LNCaP clone FGC (cell line): ENCODE results near the gene CFHR5.
A peak's percentile ranks its signal among the peaks of the same experiment; 100 is the strongest.

Experiments
- DNase-seq: peaks from one replicate; pipeline ENCODE4 v3.0.0-alpha.2; 2011; ENCODE audit warnings: low read depth
- H3K4me3 ChIP-seq: 2 replicates; pipeline ENCODE4 v1.5.1; 2011; ENCODE audit warnings: mild to moderate bottlenecking, low read depth, low read length, control low read depth
- CTCF ChIP-seq: IDR thresholded peaks from 2 replicates; pipeline ENCODE4 v1.5.1; 2012; ENCODE audit warnings: mild to moderate bottlenecking; ENCODE audit not compliant: control insufficient read depth, insufficient read depth; ENCODE audit errors: extremely low read depth

CFHR5 gene

GRCh38 chr1:197042676-197043341, 65.5 kb downstream of the CFHR5 start:
- TF ChIP-seq CTCF: no peak
- peak; percentile 85 for DNase-seq
- H3K4me3 ChIP-seq: no peak overlapping the region

GRCh38 chr1:197049100-197049499, 71.7 kb downstream of the CFHR5 start:
- DNase-seq: no peak
- no peak overlapping the region for H3K4me3 ChIP-seq
- TF ChIP-seq CTCF: no peak
